NOMO-1 treated with DMSO at 0.1 percent for 48 hours (cell line): ENCODE data around the gene GPR146.

ENCODE experiments used
- DNase-seq: peaks from one replicate; lab custom pipeline; 2025; ENCODE audit not compliant: unreplicated experiment; lab: John Stamatoyannopoulos, UW

GPR146 gene

DNA sequence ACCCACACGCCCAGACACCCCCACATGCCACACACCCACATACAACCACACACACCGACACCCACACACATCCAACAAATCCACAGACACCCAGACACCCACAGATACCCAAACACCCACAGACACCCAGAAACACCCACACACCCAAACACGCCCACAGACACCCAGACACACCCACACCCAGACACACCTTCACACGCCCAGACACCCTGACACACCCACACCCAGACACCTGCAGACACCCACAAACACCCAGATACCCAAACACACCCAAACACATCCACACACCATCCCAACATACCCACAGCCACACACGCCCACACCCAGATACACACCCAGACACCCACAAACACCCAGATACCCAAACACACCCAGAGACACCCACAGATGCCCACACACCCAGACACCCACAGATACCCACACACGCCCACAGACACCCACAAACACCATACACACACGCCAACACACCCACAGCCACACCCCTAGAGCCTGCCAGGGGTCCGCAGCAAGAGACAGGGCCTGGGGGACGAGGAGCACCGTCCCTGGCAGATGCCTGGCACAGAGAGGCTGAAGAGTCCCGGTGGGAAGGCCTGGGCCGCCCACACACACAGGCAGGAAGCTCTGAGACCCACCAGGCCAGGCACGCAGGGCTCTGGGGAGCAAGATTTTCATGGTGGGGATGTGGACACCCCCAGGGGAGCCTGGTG, 32.9 kb upstream of the GPR146 start:
- no peak for DNase-seq

DNA sequence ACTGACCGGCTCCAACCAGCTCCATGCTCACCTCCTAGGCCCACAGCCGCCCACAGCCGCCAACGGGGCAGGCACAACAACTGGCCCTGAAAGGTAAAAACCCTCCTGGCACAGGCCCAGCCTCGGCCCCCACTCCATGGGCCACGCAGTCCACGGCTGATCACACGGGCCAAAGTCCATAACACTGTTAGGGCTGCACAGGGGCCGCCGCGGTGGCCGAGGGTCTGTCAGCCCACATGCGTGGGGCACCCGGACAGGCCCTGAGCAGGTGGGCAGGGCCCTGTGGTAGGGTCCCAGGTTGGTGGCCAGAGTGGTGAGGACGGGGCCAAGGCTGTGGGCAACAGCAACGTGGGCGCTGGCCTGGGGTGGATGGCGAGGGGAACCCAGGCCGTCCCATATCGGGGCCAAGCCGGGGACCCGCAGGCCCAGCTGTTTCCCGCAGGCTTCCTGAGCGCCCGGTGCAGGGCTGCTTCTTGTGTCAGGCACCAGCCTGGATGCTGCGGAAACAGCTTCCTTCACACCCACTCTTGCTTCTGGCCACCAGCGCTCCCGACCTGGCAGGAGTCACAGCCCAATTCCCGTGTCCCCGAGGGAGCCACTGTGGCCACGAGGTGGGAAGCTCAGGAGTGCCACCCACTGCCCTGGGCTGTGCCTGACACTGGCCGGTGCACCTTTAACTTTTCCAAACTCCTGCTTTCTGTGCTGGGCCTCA, 32.2 kb upstream of the GPR146 start:
- no peak for DNase-seq

DNA sequence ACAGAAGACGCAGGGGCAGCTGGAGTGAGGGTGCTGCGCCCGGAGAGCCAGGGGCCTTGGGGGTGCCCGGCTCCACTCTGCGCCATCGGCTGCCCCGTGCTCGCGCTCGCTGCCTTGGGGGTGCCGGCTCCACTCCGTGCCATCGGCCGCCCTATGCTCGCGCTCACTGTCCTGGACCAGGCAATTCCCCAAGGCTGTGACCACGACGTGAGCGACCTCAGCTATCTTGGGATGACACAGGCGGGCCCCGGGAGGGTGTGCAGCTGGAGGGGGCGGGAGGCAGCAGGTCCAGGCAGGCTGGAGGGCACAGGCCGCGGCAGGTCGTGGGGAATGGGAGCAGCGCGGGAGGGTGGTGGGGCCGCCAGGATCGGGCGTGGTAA, 31.6 kb upstream of the GPR146 start:
- DNase-seq = no peak

DNA sequence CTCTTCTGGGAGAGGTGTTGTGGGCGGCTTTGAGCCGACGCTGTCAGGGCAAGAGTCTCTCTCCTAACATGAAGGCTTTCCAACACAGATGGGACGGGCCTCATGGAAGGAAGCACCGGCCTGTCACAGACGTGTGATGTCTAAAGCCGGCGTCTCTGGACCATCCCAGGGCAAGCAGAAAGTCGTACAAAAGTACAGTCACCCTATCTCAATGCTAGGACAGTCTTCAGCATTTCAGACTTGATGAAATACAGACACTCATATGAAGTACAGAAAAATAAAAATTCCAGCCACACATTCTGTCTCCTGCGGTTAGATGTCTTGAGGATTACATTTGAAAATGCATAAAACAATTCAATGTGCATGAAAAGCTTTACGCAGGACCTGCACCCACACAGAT, 30.8 kb upstream of the GPR146 start:
- DNase-seq = no peak

DNA sequence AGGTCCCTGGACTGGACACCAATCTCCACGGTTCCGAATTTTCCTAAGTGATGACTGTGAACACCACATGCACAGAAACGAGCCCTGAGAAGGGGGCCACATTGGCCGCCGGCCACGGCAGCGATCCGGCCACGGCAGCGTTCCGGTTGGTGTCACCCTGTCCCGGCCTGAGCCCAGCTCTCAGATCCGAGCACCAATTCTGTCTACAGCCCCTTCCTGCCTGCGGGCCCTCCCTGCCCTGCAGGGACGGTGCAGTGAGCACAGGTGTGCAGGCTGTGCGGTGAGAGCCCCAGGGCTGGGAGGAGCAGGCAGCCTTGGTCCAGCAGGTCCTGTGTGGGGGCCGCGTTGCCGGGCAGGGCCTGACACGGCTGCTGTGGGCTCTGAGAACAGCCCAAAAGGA, 29.7 kb upstream of the GPR146 start:
- no peak for DNase-seq

DNA sequence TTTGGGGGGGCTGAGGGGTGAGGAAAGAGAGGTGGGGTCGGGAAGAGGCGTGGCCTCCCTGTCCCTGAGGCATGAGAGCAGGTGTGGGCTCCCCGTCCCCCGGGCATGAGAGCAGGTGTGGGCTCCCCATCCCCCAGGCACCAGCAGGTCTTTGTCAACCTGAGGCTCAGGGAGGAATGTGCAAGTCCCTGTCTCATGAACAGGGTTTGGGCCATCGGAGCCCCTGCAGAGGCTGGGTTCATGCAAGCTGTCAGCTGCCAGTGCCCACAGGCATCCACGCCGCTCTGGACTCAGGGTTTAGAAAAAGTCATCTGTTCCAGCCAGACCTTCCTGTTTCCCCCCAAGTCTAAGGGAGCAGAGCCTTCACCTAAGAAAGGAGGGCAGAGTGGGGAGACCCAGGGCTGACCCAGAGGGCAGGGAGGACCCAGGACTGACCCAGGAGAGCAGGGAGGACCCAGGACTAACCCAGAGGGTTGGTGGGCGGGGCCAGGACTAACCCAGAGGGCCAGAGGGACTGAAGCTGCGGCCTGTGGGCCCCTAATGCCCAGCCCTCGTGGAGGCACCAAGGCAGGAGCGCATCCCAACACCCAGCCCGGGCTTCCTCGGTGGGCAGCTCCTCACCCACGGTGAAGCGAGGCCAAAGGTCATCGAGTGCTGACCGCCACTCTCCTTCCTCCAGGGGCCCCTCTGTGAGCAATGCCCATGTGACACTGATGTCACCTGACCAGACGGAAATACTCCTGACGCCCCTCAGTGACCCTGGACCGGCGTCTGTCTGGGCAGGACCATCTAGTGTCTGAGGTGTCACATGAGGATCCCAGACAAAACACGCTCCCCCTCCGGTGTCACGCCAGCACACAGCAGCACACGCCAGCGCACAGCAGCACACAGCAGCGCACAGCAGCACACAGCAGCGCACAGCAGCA, 28.9 kb upstream of the GPR146 start:
- no peak for DNase-seq

DNA sequence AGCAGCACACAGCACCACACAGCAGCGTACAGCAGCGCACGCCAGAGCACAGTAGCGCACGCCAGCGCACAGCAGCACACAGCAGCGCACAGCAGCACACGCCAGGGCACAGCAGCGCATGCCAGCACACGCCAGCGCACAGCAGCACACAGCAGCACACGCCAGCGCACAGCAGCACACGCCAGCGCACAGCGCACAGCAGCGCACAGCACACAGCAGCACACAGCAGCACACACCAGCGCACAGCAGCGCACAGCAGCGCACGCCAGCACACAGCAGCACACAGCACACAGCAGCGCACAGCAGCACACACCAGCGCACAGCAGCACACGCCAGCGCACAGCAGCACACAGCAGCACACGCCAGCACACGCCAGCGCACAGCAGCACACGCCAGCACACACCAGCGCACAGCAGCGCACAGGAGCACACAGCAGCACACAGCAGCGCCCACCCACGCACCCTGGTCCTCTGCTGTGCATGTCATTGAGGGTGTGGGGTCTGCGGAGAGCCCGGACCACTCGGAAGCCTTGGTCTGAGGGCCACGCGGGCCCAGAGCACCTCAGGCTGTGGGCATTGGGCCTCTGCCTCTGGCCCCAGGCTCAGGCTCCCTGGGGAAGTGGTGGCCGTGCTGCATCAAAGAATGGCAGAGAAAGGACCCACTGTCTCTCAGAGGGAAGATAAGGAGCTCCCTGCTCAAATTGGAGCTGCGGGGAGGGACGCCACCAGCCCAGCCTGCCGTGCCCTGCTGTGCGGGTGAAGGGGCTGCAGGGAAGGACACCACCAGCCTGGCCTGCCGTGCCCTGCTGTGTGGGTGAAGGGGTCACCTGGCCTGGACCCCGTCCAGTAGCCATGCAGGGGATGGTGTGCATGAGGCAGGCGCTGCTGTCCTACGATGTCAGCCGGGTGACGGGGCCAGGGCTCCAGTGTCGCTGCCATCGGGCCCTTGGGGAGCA, 27.5 kb upstream of the GPR146 start:
- DNase-seq = no peak

DNA sequence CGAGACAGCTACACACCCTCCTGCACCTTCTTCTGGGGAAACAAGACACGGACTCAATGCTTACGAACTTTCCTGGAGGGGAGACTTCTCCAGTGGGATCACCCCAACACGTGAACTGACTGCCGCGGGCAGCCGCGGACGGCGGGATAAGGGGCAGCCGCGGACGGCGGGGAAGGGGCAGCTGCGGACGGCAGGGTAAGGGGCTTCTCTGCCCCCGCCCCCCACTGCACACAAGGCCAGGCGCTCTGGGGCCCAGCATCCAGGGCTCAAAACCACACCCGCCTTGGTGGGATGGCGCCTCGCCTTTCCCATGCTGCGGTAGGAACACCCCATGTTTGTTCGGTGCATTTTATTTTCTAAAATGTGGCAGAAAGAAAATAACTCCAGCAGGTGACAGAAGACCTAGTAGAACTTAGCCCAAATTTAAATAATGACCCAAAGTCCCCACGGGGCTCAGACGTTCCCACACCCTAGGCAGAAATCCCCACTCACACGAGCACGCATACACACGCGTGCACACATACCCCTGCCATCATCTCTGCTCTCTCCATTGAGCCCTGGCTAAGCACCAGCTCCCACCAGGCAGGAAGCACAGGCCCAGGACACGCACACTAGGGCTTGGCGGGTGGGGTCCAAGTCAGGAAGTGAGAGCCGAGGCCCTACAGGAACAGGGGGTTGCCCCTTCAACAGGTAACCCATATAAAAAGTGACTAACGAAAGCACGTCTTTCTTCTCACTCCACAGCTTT, 26.6 kb upstream of the GPR146 start:
- DNase-seq = no peak

DNA sequence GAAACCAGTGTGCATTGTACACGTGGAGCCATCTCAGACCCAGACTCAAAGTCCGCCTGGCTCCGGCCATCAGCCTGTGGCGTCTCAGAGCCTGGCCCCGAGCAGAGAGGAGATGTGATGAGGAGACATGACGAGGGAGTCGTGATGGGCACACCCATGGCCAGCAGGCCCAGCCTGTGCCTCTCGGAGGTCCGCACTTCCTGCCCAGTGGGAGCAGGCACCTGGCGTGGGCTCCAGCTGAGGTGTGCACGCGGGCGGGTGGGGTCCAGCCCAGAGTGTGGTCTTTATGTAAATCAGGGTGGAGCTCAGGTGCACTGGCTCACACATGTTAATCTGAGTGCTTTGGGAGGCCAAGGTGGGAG, 26.0 kb upstream of the GPR146 start:
- DNase-seq = no peak

DNA sequence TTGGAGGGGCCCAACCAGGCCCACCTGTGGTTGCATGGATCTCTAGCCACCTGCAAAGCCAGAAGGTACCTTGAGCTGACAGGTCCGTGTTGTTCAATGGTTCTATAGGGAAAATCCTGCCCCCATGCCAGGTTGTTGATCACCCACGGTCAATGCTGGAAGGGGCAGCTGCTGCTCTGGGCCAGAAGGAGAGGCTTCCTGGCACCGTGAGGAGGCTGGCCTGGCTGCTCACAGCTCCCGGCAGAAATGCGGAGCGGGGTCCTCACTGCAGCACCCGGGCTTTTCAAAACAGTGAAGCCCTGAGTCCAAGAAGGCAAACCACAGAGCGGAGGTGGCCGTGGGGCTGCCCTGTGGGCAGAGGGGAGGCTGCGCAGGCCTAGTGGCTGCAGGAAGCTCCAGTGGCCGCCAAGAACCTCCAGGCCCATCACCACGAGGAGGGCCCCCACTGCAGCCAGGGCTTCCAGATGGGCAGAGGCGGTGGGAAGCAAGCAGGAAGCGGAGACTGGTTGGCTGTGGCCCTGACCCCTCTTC, 25.0 kb upstream of the GPR146 start:
- no peak for DNase-seq

DNA sequence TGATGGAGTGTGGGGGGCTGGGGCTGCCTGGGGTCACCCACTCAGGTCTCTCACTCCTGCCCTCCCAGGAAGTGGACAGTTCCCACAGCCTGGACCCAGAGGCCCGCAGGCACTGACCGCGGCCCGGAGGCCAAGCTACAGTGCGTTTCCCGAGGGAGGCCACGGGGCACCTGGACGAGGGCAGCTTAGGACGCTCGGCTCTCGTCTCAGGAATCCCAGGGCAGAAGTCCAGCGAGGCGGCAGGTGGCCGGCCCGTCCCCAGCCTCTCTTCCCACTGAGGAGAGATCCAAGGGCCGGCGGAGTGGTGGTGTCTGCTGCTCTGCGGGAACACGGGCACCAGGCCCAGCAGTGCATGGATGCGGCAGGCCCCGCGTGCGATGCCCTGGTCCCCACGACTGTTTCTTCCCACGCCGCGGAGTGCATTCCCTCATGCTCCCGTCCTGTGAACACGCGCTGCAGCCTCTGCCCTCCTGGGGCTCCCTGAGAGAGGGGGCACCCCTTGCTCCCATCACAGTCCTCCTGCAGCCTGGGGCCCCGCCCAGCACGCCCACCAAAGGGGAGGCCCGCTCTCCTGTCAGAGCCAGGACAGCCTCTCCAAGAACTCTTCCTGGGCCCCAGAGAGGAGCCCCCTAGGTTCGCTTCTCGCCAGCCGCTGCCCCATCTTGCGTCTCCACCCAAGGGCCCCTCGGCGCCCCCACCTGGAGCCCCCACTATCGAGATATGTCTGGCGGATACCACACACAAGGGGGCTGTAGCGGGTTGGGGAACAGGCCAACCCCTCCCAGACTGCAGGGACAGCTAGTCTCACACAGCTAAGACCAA, 24.3 kb upstream of the GPR146 start:
- no peak for DNase-seq

DNA sequence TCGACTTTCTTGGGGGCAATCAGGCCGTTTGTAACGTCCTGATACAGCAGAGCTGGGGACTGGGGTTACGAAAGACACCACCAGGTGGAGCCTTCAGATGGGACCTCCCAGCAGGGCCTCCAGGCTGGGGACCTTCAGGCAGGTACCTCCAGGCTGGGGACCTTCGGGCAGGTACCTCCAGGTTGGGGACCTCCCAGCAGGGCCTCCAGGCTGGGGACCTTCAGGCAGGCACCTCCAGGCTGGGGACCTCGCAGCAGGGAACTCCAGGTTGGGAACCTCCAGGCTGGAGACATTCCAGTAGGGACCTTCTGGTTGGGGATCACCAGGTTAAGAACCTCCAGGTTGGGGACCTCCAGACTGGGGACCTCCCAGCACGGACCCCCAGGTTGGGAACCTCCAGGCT, 23.5 kb upstream of the GPR146 start:
- DNase-seq = no peak

DNA sequence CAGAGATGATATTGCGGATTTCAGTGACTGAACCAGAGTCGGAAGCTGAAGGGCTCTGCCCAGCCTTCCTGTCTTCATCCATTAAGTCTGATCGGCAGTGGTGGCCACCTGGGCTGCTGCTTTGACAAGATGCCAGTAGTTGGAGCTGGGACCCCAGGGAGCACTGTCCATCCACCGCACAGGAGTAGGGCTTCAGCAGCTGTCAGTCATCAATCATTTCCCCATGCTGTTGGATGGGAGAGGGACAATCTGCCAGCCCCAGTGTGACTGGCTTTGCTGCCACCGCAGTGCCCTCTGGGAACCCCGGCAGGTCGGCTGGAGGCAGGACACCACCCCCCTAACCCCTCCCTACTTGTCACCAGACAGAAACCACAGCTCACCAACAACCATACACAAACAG, 23.0 kb upstream of the GPR146 start:
- no peak for DNase-seq

DNA sequence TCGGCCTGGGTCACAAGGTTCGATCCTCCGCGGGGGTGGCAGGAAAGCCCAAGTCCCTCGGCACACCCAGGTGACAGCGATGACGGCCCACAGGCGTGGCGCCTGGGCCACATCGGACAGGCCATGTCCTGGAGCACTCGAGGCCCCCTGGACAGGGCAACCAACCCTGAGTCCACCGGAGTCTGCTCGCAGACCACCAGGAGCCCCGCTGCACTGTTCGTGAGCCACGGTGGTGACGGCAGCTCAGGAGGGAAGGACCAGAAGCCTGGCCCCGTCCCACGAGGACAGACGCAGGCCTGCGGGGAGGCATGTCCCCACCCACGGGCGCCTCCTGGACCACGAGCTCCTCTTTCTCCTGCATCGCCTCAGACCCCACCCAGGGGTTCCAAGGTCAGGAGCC, 22.4 kb upstream of the GPR146 start:
- no peak for DNase-seq

DNA sequence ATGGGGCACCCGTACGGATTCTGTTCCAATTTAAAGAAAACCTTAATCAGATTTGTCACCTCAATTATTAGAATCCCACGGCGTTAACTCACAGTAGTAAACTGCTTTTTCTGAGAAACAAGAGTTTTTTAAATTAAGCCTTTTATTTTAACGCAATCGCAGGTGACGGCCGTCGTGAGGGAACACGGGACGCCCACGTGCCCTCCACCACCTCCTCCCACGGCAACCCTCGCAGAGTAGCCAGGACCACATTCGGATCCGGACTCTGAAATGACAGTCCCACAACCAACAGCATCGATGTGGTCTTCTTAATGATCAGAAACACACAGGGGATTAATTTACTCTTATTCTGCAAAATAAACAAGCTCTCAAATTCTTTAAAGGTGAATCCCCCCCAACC, 22.0 kb upstream of the GPR146 start:
- DNase-seq = no peak

DNA sequence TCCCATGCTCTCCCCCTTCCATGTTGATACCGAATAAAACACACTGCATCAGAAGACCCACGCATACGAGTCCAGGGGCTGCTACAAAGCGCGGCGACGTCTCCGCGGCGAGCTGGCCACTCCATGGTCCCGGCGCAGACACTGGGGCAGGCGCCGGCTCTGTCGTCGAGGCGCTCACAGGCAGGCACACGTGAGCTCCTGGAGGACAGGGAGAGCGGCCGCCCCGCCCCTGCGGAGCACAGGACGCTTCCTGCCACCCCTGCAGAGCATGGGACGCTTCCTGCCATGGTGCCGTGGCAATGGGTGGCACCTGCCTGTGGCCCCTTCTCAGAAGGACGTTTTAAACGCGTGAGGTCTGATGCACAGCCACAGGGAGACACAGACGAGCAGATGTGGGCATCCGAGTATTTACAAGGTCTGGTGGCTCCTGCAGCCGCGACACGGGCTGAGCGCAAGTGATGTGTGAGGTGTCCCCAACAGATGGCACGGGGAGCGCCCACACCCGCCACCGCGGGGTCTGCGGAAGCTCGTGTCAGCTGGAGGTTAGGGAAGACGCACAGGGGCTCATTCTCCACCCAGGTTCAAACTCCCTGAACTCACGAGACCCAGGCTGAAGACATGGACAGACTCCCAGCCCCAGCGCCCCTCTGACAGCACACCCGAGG, 21.4 kb upstream of the GPR146 start:
- DNase-seq = no peak

DNA sequence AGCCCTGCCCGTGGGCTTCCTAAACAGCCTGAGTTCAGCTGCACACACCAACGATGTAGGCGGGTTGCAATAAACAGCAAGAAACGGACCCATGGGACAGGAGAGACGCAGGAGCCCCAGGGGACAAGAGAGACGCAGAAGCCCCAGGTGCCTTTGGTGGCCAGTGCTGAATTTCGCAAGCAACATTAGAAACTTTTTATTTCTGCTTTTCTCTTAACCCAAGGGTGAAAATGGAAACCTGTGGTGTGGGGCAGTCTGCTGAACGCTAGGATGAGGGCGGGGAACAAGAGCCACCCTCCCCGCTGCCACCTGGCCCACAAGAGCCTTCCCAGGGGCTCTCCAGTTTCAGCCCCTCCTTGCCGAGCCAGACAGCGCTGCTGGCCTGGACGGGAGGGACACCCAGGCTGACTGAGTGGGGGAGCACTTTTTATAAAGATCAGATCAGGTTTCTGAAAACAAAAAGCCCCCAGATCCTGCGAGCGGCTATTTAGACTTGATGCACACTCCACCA, 20.0 kb upstream of the GPR146 start:
- DNase-seq = peak; percentile 59
